Esophagus squamous epithelium (tissue), 5 donors: ENCODE results near the gene GLS. TPM values are rescaled to one million over a fixed set of nuclear protein-coding genes. Genes with fewer than 3 reads are reported as not detected.
"Not testable (repeated sequence)": the region's sequence is repeated elsewhere in the genome, so short reads cannot be mapped to it uniquely, and the experiment has no call there.

ENCODE experiments used
- DNase-seq: peaks from one replicate; lab custom pipeline; 2025; lab: John Stamatoyannopoulos, UW
- H3K27ac ChIP-seq, 4 donors: fragments of 200-600 bp; sonication (generic); one replicate each; pipeline ENCODE4 v1.5.1; 2016 to 2019; ENCODE audit warnings: mild to moderate bottlenecking in 1 of 4
- H3K27me3 ChIP-seq, 4 donors: fragments of 200-600 bp; sonication (generic); 1 replicate in 3 of 4; 2 replicates in 1 of 4; pipeline versions ENCODE4 v1.5.1 to v1.6.0; 2017 to 2021; ENCODE audit warnings: antibody characterized with exemption in 1 of 4
- H3K36me3 ChIP-seq, 3 donors: fragments of 200-600 bp; sonication (generic); one replicate each; pipeline ENCODE4 v1.5.1; 2016 to 2019
- H3K4me1 ChIP-seq, 3 donors: fragments of 200-600 bp; sonication (generic); one replicate each; pipeline ENCODE4 v1.5.1; 2017 to 2019
- H3K4me3 ChIP-seq, 4 donors: fragments of 200-600 bp; sonication (generic); 1 replicate in 3 of 4; 2 replicates in 1 of 4; pipeline ENCODE4 v1.5.1; 2016 to 2019; ENCODE audit warnings: mild to moderate bottlenecking in 2 of 4, moderate library complexity in 1 of 4
- H3K9me3 ChIP-seq, 3 donors: fragments of 200-600 bp; sonication (generic); one replicate each; pipeline ENCODE4 v1.5.1; 2016 to 2019
- POLR2A ChIP-seq, 4 donors: fragments of 450-650 bp; IDR thresholded peaks; one replicate each; pipeline ENCODE4 v1.6.1; 2017; ENCODE audit warnings: antibody characterized with exemption in 4 of 4, mild to moderate bottlenecking in 4 of 4, moderate library complexity in 3 of 4
- WGBS, 2 donors: methylation state at CpG; one replicate each; pipeline ENCODE4 v1.1.5; 2018; 5-methylcytosine and 5-hydroxymethylcytosine counted together
- intact Hi-C: fragments of 100-400 bp; cut with DNase I; formaldehyde crosslinking; loops from one replicate; pipeline ENCODE4 v1.15.0; 2022
- total RNA-seq, 4 donors: library from RNA; depleted of rRNA; stranded (reverse); fragments of >200 nt; gene quantifications; one replicate each; pipeline ENCODE4 v1.1.0, GENCODE V29; 2016
- TF ChIP-seq, protein P1 (sequence below), 6 experiments: fragments of 450-650 bp in 4 of 6; fragments of 200-600 bp in 2 of 6; sonication (generic) in 2 of 6; IDR thresholded peaks; one replicate each; pipeline ENCODE4 v1.5.1; 2016 to 2019; ENCODE audit warnings: antibody characterized with exemption in 6 of 6, mild to moderate bottlenecking in 4 of 6, moderate library complexity in 4 of 6
- donor health status: DM: yes; HTN: yes; CAD: no.

Gene GLS
- total RNA-seq, 4 donors from 2014 or later: 22.0 to 84.1 (median 45.9) TPM

- Histone ChIP-seq H3K27ac (no peak overlapping the region), H3K4me1 (no peaks in the 10 kb centered on the region), H3K4me3 (no peak overlapping the region), H3K36me3 (no peaks in the 10 kb centered on the region), H3K9me3 (no peaks in the 10 kb centered on the region), H3K27me3 (no peaks in the 10 kb centered on the region)
- WGBS, 2 donors: 81 to 88% methylated on average over 5 of the region's 5 CpGs
- TF ChIP-seq POLR2A (IDR thresholded peaks at IDR 0.05): no peak
- TF ChIP-seq, protein P1, sequence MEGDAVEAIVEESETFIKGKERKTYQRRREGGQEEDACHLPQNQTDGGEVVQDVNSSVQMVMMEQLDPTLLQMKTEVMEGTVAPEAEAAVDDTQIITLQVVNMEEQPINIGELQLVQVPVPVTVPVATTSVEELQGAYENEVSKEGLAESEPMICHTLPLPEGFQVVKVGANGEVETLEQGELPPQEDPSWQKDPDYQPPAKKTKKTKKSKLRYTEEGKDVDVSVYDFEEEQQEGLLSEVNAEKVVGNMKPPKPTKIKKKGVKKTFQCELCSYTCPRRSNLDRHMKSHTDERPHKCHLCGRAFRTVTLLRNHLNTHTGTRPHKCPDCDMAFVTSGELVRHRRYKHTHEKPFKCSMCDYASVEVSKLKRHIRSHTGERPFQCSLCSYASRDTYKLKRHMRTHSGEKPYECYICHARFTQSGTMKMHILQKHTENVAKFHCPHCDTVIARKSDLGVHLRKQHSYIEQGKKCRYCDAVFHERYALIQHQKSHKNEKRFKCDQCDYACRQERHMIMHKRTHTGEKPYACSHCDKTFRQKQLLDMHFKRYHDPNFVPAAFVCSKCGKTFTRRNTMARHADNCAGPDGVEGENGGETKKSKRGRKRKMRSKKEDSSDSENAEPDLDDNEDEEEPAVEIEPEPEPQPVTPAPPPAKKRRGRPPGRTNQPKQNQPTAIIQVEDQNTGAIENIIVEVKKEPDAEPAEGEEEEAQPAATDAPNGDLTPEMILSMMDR (IDR thresholded peaks at IDR 0.05): no peak
- intact Hi-C loops: no loop called here
- no peak for DNase-seq
These were observed 19.5 kb upstream of the GLS start for GRCh38 chr2:190860985-190861680.

GRCh38 chr2:190862128-190862527 is 18.5 kb upstream of the GLS start:
- H3K9me3 ChIP-seq, H3K27me3 ChIP-seq, H3K4me1 ChIP-seq, intact Hi-C loops, H3K4me3 ChIP-seq, DNase-seq, H3K27ac ChIP-seq, H3K36me3 ChIP-seq: not testable (repeated sequence)

DNA sequence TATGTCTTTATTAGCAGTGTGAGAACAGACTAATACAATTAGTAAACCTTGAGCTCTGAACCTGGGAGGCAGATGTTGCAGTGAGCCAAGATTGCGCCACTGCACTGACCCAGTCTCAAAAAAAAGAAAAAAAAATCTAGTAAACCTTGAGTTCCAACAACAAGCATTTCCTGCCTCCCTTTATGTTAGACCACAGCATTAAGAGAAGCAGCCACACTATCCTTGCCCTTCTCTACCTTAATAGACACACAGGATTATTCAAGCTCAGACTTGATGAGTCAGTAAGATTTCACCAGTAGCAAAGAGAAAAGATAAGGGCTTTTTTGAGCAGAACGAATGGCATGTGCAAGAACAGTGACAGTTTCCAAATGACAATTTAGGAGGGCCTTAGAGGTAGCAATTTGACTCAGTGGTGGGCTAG is 18.0 kb upstream of the GLS start:
- H3K27me3 ChIP-seq: no peaks in the 10 kb centered on the region
- no peak for TF ChIP-seq POLR2A (IDR thresholded peaks at IDR 0.05)
- TF ChIP-seq, protein P1 (IDR thresholded peaks at IDR 0.05): no peak
- H3K4me1 ChIP-seq: no peaks in the 10 kb centered on the region
- no peaks in the 10 kb centered on the region for H3K36me3 ChIP-seq
- H3K4me3 ChIP-seq: no peak overlapping the region
- intact Hi-C loops: no loop called here
- 69 to 72% methylated on average over 2 of the region's 2 CpGs for WGBS, 2 donors
- no peaks in the 10 kb centered on the region for H3K9me3 ChIP-seq
- no peak for DNase-seq
- no peak overlapping the region for H3K27ac ChIP-seq

DNA sequence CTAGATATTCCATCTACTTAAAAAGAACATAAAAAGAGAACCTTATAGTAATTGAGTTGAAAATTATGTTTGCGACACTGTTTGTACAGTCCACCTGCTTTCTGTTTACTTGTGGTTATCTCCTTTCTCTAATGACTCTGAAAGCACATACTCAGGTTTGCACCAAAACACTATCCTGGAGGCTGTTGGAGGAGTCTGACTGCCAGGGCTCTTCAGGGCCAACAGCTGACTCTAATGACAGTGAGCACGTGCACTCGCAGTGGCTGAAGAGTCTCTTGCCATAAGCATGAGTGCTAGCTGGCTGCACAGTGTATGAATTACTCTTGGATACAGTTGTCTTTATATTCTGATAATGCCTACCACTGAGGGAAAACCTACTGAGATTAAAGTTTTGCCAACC is 16.7 kb upstream of the GLS start:
- H3K9me3 ChIP-seq: no peaks in the 10 kb centered on the region
- H3K27ac ChIP-seq: no peak overlapping the region
- intact Hi-C loops: no loop called here
- TF ChIP-seq, protein P1 (IDR thresholded peaks at IDR 0.05): no peak
- no peak for TF ChIP-seq POLR2A (IDR thresholded peaks at IDR 0.05)
- no peak for DNase-seq
- no peaks in the 10 kb centered on the region for H3K27me3 ChIP-seq
- 76 to 92% methylated on average over 2 to 3 of the region's 3 CpGs for WGBS, 2 donors
- H3K36me3 ChIP-seq: no peaks in the 10 kb centered on the region
- no peaks in the 10 kb centered on the region for H3K4me1 ChIP-seq
- no peak overlapping the region for H3K4me3 ChIP-seq

- Histone ChIP-seq H3K4me1 (no peaks in the 10 kb centered on the region), H3K27me3 (no peaks in the 10 kb centered on the region), H3K27ac (no peak overlapping the region), H3K36me3 (no peaks in the 10 kb centered on the region), H3K9me3 (no peaks in the 10 kb centered on the region), H3K4me3 (no peak overlapping the region)
- TF ChIP-seq, protein P1 (IDR thresholded peaks at IDR 0.05): no peak
- TF ChIP-seq POLR2A (IDR thresholded peaks at IDR 0.05): no peak
- DNase-seq: no peak
- intact Hi-C loops: no loop called here
These were observed 16.2 kb upstream of the GLS start for GRCh38 chr2:190864375-190864774.

DNA sequence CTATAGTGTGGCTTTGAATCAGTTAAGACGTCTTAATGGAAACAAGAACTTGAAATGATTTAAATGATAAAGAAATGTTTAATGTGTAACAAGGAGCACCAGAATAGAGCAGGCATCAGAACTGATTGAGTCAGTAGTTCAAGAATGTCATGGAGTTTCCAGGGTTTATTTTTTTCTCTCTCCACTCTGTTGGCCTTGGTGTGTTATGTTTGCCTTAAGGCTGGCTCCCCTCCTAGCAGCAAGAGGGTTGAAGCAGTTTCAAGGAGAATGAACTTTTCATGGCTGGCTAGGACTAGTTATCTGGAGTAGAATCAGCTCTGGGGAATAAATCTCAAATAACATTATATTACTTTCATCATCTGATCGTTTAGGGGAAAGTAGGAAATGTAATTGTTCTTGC is 13.4 kb upstream of the GLS start:
- no peaks in the 10 kb centered on the region for H3K36me3 ChIP-seq
- intact Hi-C loops: no loop called here
- no peak overlapping the region for H3K27ac ChIP-seq
- DNase-seq: no peak
- no peaks in the 10 kb centered on the region for H3K27me3 ChIP-seq
- H3K9me3 ChIP-seq: no peaks in the 10 kb centered on the region
- no peak overlapping the region for H3K4me3 ChIP-seq
- no peaks in the 10 kb centered on the region for H3K4me1 ChIP-seq
- TF ChIP-seq, protein P1 (IDR thresholded peaks at IDR 0.05): no peak
- TF ChIP-seq POLR2A (IDR thresholded peaks at IDR 0.05): no peak
- 46 to 48% methylated on average over 2 of the region's 2 CpGs for WGBS, 2 donors
